ENCODE data around the gene RGS14. TPM values are rescaled to one million over a fixed set of nuclear protein-coding genes. Genes with fewer than 3 reads are reported as not detected.

The RGS14 gene
- total and polyA plus RNA-seq, 2 donors (not counting 3 experiments of a cell fraction or from before 2014, with no cell fraction given), result 4.3 to 7.3 TPM

- dilution Hi-C loops (cut with MboI; ENCODE audit: extremely low pct_ligation_motif_present, low sequenced_read_pairs) (no loop called here), intact Hi-C loops (cut with micrococcal nuclease) (no loop called here)
- no TSS peak for BruUV-seq (replicated peaks)
- H3K4me2 ChIP-seq (ENCODE audit: insufficient read depth, low read length), result no peak overlapping the region
- no peaks in the 10 kb centered on the region for H3K9me3 ChIP-seq (replicated peaks; ENCODE audit: control insufficient read depth, insufficient read depth, low read length)
- H3K4me3 ChIP-seq (replicated peaks in 1 of 3; ENCODE audit: insufficient read depth in 1 of 3, low read depth in 1 of 3, low read length in 3 of 3), result no peak overlapping the region
- H3K79me2 ChIP-seq (ENCODE audit: control insufficient read depth, insufficient read depth, low read length), result no peaks in the 10 kb centered on the region
- H3K36me3 ChIP-seq (ENCODE audit: control insufficient read depth in 2 of 2, extremely low read depth in 1 of 2, insufficient read depth in 2 of 2, low read length in 2 of 2), result no peaks in the 10 kb centered on the region
- CTCF ChIA-PET, result interaction anchor here (0.5 to 1.0 kb wide), 2 partner anchors 99 to 104 kb away, joined by 3 to 5 read pairs; no protein-coding TSS in a partner anchor
- no peak overlapping the region for H3K27ac ChIP-seq (ENCODE audit: insufficient read depth, low read depth, low read length)
- DNase-seq (ENCODE audit: low read depth, low spot score), result no peak
- no peak for FAIRE-seq
- no peak overlapping the region for H3K9ac ChIP-seq (replicated peaks; ENCODE audit: extremely low read depth, insufficient read depth, low read length)
- H3K9me1 ChIP-seq (replicated peaks; ENCODE audit: control insufficient read depth, extremely low read depth, insufficient read depth, low read length), result no peaks in the 10 kb centered on the region
- H3K4me1 ChIP-seq (ENCODE audit: control insufficient read depth, extremely low read depth, insufficient read depth, low read length), result peaks cover 7% of the 10 kb centered on the region
- peaks cover 30 to 36% of the 10 kb centered on the region in 2 experiments for H3K27me3 ChIP-seq (ENCODE audit: control insufficient read depth in 2 of 2, insufficient read depth in 2 of 2, low read length in 2 of 2)
- POLR2A ChIA-PET, result no interaction called here
- no peak overlapping the region for H2AFZ ChIP-seq (ENCODE audit: low read depth, low read length)
- H4K20me1 ChIP-seq (replicated peaks; ENCODE audit: control insufficient read depth, extremely low read depth, insufficient read depth, low read length), result no peaks in the 10 kb centered on the region
- TF ChIP-seq POLR2A (IDR thresholded peaks at IDR 0.05; ENCODE audit: low read depth, low read length) (no peak), EZH2 (IDR thresholded peaks at IDR 0.05; ENCODE audit: borderline replicate concordance, low read depth, low read length, severe bottlenecking) (no peak), MYC (IDR thresholded peaks at IDR 0.05; ENCODE audit: low read depth, low read length) (no peak), CTCF (IDR thresholded peaks at IDR 0.05; ENCODE audit: extremely low read depth in 1 of 2, insufficient read depth in 1 of 2, low read depth in 1 of 2, low read length in 2 of 2) (no peak), MAX (IDR thresholded peaks at IDR 0.05; ENCODE audit: insufficient read depth, insufficient read length) (no peak), JUN (IDR thresholded peaks at IDR 0.05; ENCODE audit: borderline replicate concordance, insufficient read depth, insufficient read length, low read depth) (no peak), GATA2 (IDR thresholded peaks at IDR 0.05; ENCODE audit: insufficient read depth, insufficient read length, low read depth, low read length) (no peak), FOS (IDR thresholded peaks at IDR 0.05; ENCODE audit: borderline replicate concordance, insufficient read depth, low read length) (no peak), POLR2AphosphoS5 (IDR thresholded peaks at IDR 0.05; ENCODE audit: insufficient read depth, low read depth, low read length) (no peak)
Measured at GRCh38 chr5:177397875-177398390, 40.2 kb downstream of the RGS14 start.
